Adrenal gland (tissue), 12 donors: Measurements from ENCODE around the gene OR7C2. TPM values are rescaled to one million over a fixed set of nuclear protein-coding genes. Genes with fewer than 3 reads are reported as not detected.

Source experiments
- DNase-seq, 7 donors: peaks; one replicate each; pipeline ENCODE4 v3.0.0-alpha.2; 2019 to 2020
- H3K27ac ChIP-seq, 5 donors: fragments of 200-600 bp; sonication (generic) in 4 of 5; 1 replicate in 3 of 5; 2 replicates in 2 of 5; pipeline versions ENCODE4 v1.5.1 to v1.8.0; 2016 to 2020; ENCODE audit warnings: mild to moderate bottlenecking in 1 of 5
- H3K27me3 ChIP-seq: fragments of 200-600 bp; 2 replicates; pipeline ENCODE4 v1.8.0; 2021
- H3K36me3 ChIP-seq, 2 donors: fragments of 200-600 bp; replicated peaks in 1 of 2; 1 replicate in 1 of 2; 2 replicates in 1 of 2; pipeline versions ENCODE4 v1.5.1 to v1.8.0; 2018 to 2022
- H3K4me1 ChIP-seq, 2 donors: fragments of 200-600 bp; replicated peaks in 1 of 2; 1 replicate in 1 of 2; 2 replicates in 1 of 2; pipeline versions ENCODE4 v1.5.1 to v1.8.0; 2018 to 2021
- H3K4me3 ChIP-seq, 4 donors: fragments of 200-600 bp; sonication (generic) in 3 of 4; one replicate each; pipeline ENCODE4 v1.5.1; 2016 to 2018
- H3K9me3 ChIP-seq, 3 donors: fragments of 200-600 bp; sonication (generic) in 1 of 3; replicated peaks in 1 of 3; 1 replicate in 2 of 3; 2 replicates in 1 of 3; pipeline versions ENCODE4 v1.5.1 to v1.8.0; 2016 to 2021
- CTCF ChIP-seq, 6 experiments: fragments of 450-650 bp in 4 of 6; fragments of 200-600 bp in 2 of 6; sonication (generic) in 1 of 6; IDR thresholded peaks; 1 replicate in 5 of 6; 2 replicates in 1 of 6; pipeline versions ENCODE4 v1.5.1 to v1.8.0; 2016 to 2021; ENCODE audit warnings: antibody characterized with exemption in 6 of 6, mild to moderate bottlenecking in 2 of 6, moderate library complexity in 1 of 6
- POLR2A ChIP-seq, 2 donors: fragments of 450-650 bp; IDR thresholded peaks; one replicate each; pipeline ENCODE4 v1.6.1; 2017; ENCODE audit warnings: antibody characterized with exemption in 2 of 2, mild to moderate bottlenecking in 2 of 2, moderate library complexity in 1 of 2
- WGBS, 4 donors: extraction: QIAGEN DNeasy Blood & Tissue Kit in 2 of 4; methylation state at CpG; one replicate each; pipeline versions ENCODE4 v1.1.5 to v1.1.7; 2013 to 2017; 5-methylcytosine and 5-hydroxymethylcytosine counted together
- intact Hi-C, 2 donors: fragments of 100-400 bp; cut with DNase I; formaldehyde crosslinking; loops; one replicate each; pipeline versions ENCODE4 v1.14.1 to v1.15.0; 2022 to 2023
- polyA plus RNA-seq, 3 donors: library from polyadenylated mRNA; stranded (reverse); fragments of 200-250 nt in 2 of 3; fragments of 350-450 nt in 1 of 3; fragmentation: Illumina TruSeq in 1 of 3; extraction: RNeasy Lipid Tissue Mini Kit (QIAGEN cat#74804) in 1 of 3; gene quantifications; one replicate each; pipeline ENCODE4 v1.2.3, GENCODE V29; 2013 to 2014
- total RNA-seq, 9 donors: library from RNA; depleted of rRNA in 4 of 9; stranded (reverse); fragments of >200 nt in 4 of 9; fragments of 120-200 nt in 1 of 9; fragmentation: NEBNext Ultra II Directional in 1 of 9; extraction: Animal tissue kit (Norgen Biotek cat#: 25700) in 1 of 9; gene quantifications; one replicate each; pipeline versions ENCODE4 v1.1.0 to v1.2.4, GENCODE V29; 2013 to 2023
- donor health status: healthy with polysubstance abuse.
- donor health status: Bipolar disorder and iron deficiency.
- donor health status: DM: yes; HTN: yes; CAD: no.
- donor health status: DM: no; HTN: no; CAD: no.
- donor health status: DM: no; HTN: no; CAD: no.
- donor health status: DM: yes; HTN: yes; CAD: no.

Gene OR7C2
- total and polyA plus RNA-seq, 12 donors: not detected

GRCh38 chr19:14968247-14968646 is 27.0 kb downstream of the OR7C2 start:
- Histone ChIP-seq H3K27me3 (no peaks in the 10 kb centered on the region), H3K4me3 (no peak overlapping the region), H3K9me3 (no peaks in the 10 kb centered on the region), H3K27ac (no peak overlapping the region), H3K36me3 (no peaks in the 10 kb centered on the region), H3K4me1 (no peaks in the 10 kb centered on the region)
- no peak for DNase-seq
- intact Hi-C loops: no loop called here
- 89 to 94% (median 90%) methylated on average over 6 to 14 of the region's 14 CpGs for WGBS, 4 donors
- TF ChIP-seq CTCF (IDR thresholded peaks at IDR 0.05) (no peak), POLR2A (IDR thresholded peaks at IDR 0.05) (no peak)

- H3K9me3 ChIP-seq: no peaks in the 10 kb centered on the region
- H3K36me3 ChIP-seq: no peaks in the 10 kb centered on the region
- no peaks in the 10 kb centered on the region for H3K4me1 ChIP-seq
- 71 to 96% (median 77%) methylated on average over 3 to 7 of the region's 7 CpGs for WGBS, 4 donors
- no peak overlapping the region for H3K4me3 ChIP-seq
- intact Hi-C loops: no loop called here
- no peak overlapping the region for H3K27ac ChIP-seq
- H3K27me3 ChIP-seq: no peaks in the 10 kb centered on the region
- no peak for DNase-seq
- TF ChIP-seq POLR2A (IDR thresholded peaks at IDR 0.05): no peak
- TF ChIP-seq CTCF (IDR thresholded peaks at IDR 0.05): no peak
Measured at GRCh38 chr19:14971474-14971873, 30.2 kb downstream of the OR7C2 start.

DNA sequence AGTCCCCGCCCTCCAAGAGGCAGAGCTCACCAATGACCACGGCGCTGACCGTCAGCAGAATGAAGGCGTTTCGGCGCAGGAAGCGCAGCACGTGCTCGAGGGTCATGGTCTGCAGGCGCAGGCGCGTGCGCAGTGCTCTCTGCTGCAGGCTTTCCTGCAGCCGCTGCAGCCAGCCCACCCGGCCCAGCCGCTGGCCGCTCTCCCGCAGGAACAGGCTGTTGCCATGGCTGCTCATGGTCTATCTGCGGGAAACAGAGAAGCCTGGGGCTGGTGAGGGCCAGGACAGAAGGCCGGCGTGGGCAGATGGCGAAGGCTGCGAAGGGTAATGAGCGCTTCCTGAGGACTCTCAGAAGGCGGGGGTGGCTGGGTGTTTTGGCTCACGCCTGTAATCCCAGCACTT is 31.4 kb downstream of the OR7C2 start:
- no peak overlapping the region for H3K27ac ChIP-seq
- H3K4me1 ChIP-seq: no peaks in the 10 kb centered on the region
- 77 to 100% (median 83%) methylated on average over 2 to 27 of the region's 27 CpGs for WGBS, 4 donors
- intact Hi-C loops: no loop called here
- no peak for DNase-seq
- no peak overlapping the region for H3K4me3 ChIP-seq
- no peaks in the 10 kb centered on the region for H3K9me3 ChIP-seq
- no peaks in the 10 kb centered on the region for H3K36me3 ChIP-seq
- no peak for TF ChIP-seq CTCF (IDR thresholded peaks at IDR 0.05)
- no peak for TF ChIP-seq POLR2A (IDR thresholded peaks at IDR 0.05)
- peaks cover 7% of the 10 kb centered on the region for H3K27me3 ChIP-seq

DNA sequence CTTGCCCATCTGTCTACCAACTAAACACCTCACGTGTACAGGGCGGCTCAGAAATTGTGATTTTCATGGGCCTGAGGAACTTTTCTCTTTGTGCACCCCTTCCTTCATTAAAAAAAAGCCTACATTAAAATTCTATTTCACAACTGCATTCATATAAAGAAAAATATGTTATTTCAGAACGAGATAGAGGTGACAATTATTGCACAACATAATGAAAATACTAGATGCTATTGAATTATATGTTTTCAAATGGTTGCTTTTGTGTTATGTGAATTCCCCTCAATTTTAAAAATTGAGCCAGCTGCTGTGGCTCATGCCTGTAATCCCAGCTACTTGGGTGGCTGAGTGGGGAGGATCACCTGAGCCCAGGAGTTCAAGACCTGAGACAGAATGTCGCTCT is 33.2 kb downstream of the OR7C2 start:
- 61 to 73% (median 65%) methylated on average over 4 of the region's 4 CpGs for WGBS, 4 donors
- intact Hi-C loops: no loop called here
- H3K27me3 ChIP-seq: peaks cover 14% of the 10 kb centered on the region
- no peak overlapping the region for H3K27ac ChIP-seq
- no peaks in the 10 kb centered on the region for H3K4me1 ChIP-seq
- no peak overlapping the region for H3K4me3 ChIP-seq
- TF ChIP-seq POLR2A (IDR thresholded peaks at IDR 0.05): no peak
- no peak for TF ChIP-seq CTCF (IDR thresholded peaks at IDR 0.05)
- no peaks in the 10 kb centered on the region for H3K9me3 ChIP-seq
- no peaks in the 10 kb centered on the region for H3K36me3 ChIP-seq
- DNase-seq: no peak
